Nephron (organoid): ENCODE data around the gene OR2G6.
"Not testable (repeated sequence)": the region's sequence is repeated elsewhere in the genome, so short reads cannot be mapped to it uniquely, and the experiment has no call there.

ENCODE experiments used
- H3K27ac Mint-ChIP-seq, 3 experiments: 2 replicates each; pipeline ENCODE4 v1.8.0; 2020; ENCODE audit warnings: mixed read lengths in 3 of 3, mild to moderate bottlenecking in 2 of 3, moderate library complexity in 1 of 3
- H3K27me3 Mint-ChIP-seq: 2 replicates; pipeline ENCODE4 v1.8.0; 2021; ENCODE audit warnings: low read depth, mild to moderate bottlenecking, moderate library complexity, mixed read lengths
- H3K36me3 Mint-ChIP-seq: 2 replicates; pipeline ENCODE4 v1.8.0; 2020; ENCODE audit warnings: low read depth, mixed read lengths
- H3K4me1 Mint-ChIP-seq: 2 replicates; pipeline ENCODE4 v1.8.0; 2020; ENCODE audit warnings: mixed read lengths
- H3K4me3 Mint-ChIP-seq, 3 experiments: 2 replicates each; pipeline ENCODE4 v1.8.0; 2020; ENCODE audit warnings: mild to moderate bottlenecking in 3 of 3, mixed read lengths in 3 of 3, moderate library complexity in 2 of 3
- H3K9me3 Mint-ChIP-seq: 2 replicates; pipeline ENCODE4 v1.8.0; 2020; ENCODE audit warnings: mixed read lengths
- CTCF ChIP-seq, 3 experiments: fragments of 200-600 bp; sonication (generic); IDR thresholded peaks; one replicate each; pipeline ENCODE4 v1.5.0; 2021; ENCODE audit warnings: antibody characterized with exemption in 3 of 3; ENCODE audit not compliant: unreplicated experiment in 3 of 3

OR2G6 gene

GRCh38 chr1:248507773-248508172 is at the start of gene OR2G6:
OR2G6 (plus strand) TSS chr1:248508073; CDS start chr1:248521647, 13,574 bp downstream.
- H3K4me3 Mint-ChIP-seq, H3K27me3 Mint-ChIP-seq, H3K4me1 Mint-ChIP-seq, H3K27ac Mint-ChIP-seq, H3K9me3 Mint-ChIP-seq, H3K36me3 Mint-ChIP-seq: not testable (repeated sequence)

GRCh38 chr1:248459117-248459516 is 48.8 kb upstream of the OR2G6 start:
- not testable (repeated sequence) for H3K4me1 Mint-ChIP-seq, H3K27me3 Mint-ChIP-seq, H3K27ac Mint-ChIP-seq, H3K4me3 Mint-ChIP-seq, H3K36me3 Mint-ChIP-seq
- peaks cover 26% of the 10 kb centered on the region for H3K9me3 Mint-ChIP-seq

- H3K4me1 Mint-ChIP-seq: no peaks in the 10 kb centered on the region
- H3K27me3 Mint-ChIP-seq: no peaks in the 10 kb centered on the region
- no peaks in the 10 kb centered on the region for H3K36me3 Mint-ChIP-seq
- TF ChIP-seq CTCF (IDR thresholded peaks at IDR 0.05; ENCODE audit: unreplicated experiment in 3 of 3): no peak
- no peak overlapping the region for H3K4me3 Mint-ChIP-seq
- peaks cover 27% of the 10 kb centered on the region for H3K9me3 Mint-ChIP-seq
- H3K27ac Mint-ChIP-seq: no peak overlapping the region
Observed at GRCh38 chr1:248471154-248471553, 36.7 kb upstream of the OR2G6 start.

- not testable (repeated sequence) for H3K4me3 Mint-ChIP-seq, H3K36me3 Mint-ChIP-seq, H3K27ac Mint-ChIP-seq, H3K27me3 Mint-ChIP-seq, H3K4me1 Mint-ChIP-seq
- H3K9me3 Mint-ChIP-seq: peaks cover 26% of the 10 kb centered on the region
Observed at GRCh38 chr1:248472111-248472510, 35.8 kb upstream of the OR2G6 start.

GRCh38 chr1:248473051-248473450 is 34.8 kb upstream of the OR2G6 start, which contains the start of gene OR2T3:
OR2T3 (plus strand) TSS chr1:248473351; CDS start chr1:248473351, 0 bp downstream.
- not testable (repeated sequence) for H3K27me3 Mint-ChIP-seq, H3K4me1 Mint-ChIP-seq, H3K4me3 Mint-ChIP-seq, H3K27ac Mint-ChIP-seq, H3K36me3 Mint-ChIP-seq
- H3K9me3 Mint-ChIP-seq: peaks cover 24% of the 10 kb centered on the region

- not testable (repeated sequence) for H3K27me3 Mint-ChIP-seq, H3K27ac Mint-ChIP-seq, H3K36me3 Mint-ChIP-seq, H3K4me3 Mint-ChIP-seq, H3K4me1 Mint-ChIP-seq
- H3K9me3 Mint-ChIP-seq: peaks cover 25% of the 10 kb centered on the region
Observed at GRCh38 chr1:248475660-248476059, 32.2 kb upstream of the OR2G6 start.

- not testable (repeated sequence) for H3K27me3 Mint-ChIP-seq, H3K27ac Mint-ChIP-seq, H3K36me3 Mint-ChIP-seq, H3K4me1 Mint-ChIP-seq, H3K4me3 Mint-ChIP-seq
- peaks cover 19% of the 10 kb centered on the region for H3K9me3 Mint-ChIP-seq
Observed at GRCh38 chr1:248481686-248482579, 25.9 kb upstream of the OR2G6 start.

- not testable (repeated sequence) for H3K36me3 Mint-ChIP-seq, H3K4me3 Mint-ChIP-seq, H3K27ac Mint-ChIP-seq, H3K4me1 Mint-ChIP-seq, H3K9me3 Mint-ChIP-seq, H3K27me3 Mint-ChIP-seq
Observed at GRCh38 chr1:248488289-248488688, 19.6 kb upstream of the OR2G6 start, which contains the start of gene OR2T5. OR2T5 (plus strand) TSS chr1:248488589; CDS start chr1:248488589, 0 bp downstream.

GRCh38 chr1:248496661-248497060 is 11.2 kb upstream of the OR2G6 start:
- not testable (repeated sequence) for H3K4me1 Mint-ChIP-seq, H3K27ac Mint-ChIP-seq, H3K36me3 Mint-ChIP-seq, H3K9me3 Mint-ChIP-seq, H3K27me3 Mint-ChIP-seq, H3K4me3 Mint-ChIP-seq

GRCh38 chr1:248500305-248501035 is 7.4 kb upstream of the OR2G6 start:
- H3K36me3 Mint-ChIP-seq, H3K27me3 Mint-ChIP-seq, H3K4me3 Mint-ChIP-seq, H3K27ac Mint-ChIP-seq, H3K9me3 Mint-ChIP-seq, H3K4me1 Mint-ChIP-seq: not testable (repeated sequence)

- H3K36me3 Mint-ChIP-seq, H3K27ac Mint-ChIP-seq, H3K4me3 Mint-ChIP-seq, H3K9me3 Mint-ChIP-seq, H3K4me1 Mint-ChIP-seq, H3K27me3 Mint-ChIP-seq: not testable (repeated sequence)
Observed at GRCh38 chr1:248510217-248510616, 2.3 kb downstream of the OR2G6 start.
